Measurements from ENCODE around the gene AK4.

DNA sequence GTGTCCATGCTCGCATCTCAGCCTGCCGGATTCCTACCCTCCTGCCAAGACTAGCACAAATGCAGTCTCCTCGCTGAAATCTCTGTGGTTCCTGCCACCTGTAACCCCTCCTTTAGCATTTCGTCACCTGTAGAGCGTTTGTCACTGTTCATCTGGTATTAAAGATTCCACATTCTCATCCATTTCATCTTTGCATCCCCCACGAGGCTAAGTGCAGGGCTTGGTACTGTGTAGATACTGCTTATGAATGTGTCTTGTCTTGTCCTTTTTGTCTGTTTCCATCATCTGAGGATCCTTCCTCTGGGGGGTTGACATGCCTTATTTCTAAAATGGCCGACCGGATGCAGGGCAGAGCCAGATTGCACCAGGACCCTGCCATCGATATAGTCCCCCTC, 107.7 kb downstream of the AK4 start:
- TF ChIP-seq, protein P1, sequence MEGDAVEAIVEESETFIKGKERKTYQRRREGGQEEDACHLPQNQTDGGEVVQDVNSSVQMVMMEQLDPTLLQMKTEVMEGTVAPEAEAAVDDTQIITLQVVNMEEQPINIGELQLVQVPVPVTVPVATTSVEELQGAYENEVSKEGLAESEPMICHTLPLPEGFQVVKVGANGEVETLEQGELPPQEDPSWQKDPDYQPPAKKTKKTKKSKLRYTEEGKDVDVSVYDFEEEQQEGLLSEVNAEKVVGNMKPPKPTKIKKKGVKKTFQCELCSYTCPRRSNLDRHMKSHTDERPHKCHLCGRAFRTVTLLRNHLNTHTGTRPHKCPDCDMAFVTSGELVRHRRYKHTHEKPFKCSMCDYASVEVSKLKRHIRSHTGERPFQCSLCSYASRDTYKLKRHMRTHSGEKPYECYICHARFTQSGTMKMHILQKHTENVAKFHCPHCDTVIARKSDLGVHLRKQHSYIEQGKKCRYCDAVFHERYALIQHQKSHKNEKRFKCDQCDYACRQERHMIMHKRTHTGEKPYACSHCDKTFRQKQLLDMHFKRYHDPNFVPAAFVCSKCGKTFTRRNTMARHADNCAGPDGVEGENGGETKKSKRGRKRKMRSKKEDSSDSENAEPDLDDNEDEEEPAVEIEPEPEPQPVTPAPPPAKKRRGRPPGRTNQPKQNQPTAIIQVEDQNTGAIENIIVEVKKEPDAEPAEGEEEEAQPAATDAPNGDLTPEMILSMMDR (IDR thresholded peaks at IDR 0.05) = no peak
- TF ChIP-seq EP300 (IDR thresholded peaks at IDR 0.05) (no peak), POLR2A (IDR thresholded peaks at IDR 0.05) (no peak)

Data from ovary (tissue), 3 donors.